GM18861 (cell line): ENCODE measurements around the gene EDN3.

ENCODE experiments used
- ATAC-seq: cut with Tn5 transposase; IDR thresholded peaks from one replicate; pipeline ENCODE4 v1.9.1; 2021; ENCODE audit not compliant: unreplicated experiment

EDN3 gene

DNA sequence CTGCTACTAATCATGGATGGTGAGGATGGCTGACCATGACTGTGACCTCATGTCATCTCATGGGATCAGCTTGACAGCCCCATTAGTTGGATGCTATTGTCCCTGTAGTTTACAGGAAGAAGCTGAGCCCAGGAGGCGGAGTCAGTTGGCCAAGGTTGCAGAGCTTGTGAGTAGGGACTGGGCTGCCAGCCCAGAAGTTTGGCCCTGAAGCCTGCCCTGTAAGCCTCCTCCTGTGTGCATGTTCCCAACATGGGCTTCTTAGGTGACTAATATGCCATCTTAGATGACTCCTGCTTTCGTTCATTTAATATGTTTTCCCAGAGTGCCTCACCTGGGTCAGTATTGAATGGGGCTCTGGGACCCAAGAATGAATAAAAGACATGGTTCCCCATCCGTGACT is 6.9 kb downstream of the EDN3 start:
- ATAC-seq = no peak

DNA sequence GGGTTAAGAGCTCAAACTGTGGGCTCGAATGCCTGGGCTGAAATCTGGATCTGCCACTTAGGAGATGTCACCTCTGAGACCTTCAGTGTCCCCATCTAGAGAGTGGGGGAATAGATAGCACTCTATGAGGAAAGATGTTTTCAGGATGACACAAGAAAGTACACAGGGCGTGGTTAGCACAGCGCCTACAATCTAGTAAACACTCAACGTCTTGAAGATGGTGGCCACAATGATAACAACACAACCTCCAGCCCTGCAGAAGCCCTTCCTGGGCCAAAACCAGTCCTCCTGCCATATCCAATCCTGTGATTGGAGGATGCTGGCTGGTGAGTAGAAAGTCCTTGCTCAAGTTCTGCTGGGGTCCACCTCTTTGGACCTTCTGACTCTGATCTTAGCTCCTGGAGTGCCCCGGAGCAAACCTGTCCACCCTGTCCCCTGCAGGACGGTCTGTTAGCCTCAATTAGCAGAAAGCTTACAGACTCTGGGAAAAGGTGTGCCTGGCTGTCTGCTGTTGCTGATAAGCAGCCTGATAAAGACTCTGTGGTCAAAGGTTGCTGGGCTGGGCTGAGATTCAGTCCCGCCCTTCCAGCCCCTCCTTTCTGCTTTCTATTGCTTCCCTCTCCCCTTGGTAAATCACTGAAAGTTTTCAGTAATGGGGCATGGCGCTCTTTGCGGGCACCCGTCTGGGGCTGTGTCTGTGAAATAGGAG is 8.2 kb downstream of the EDN3 start:
- ATAC-seq = no peak

DNA sequence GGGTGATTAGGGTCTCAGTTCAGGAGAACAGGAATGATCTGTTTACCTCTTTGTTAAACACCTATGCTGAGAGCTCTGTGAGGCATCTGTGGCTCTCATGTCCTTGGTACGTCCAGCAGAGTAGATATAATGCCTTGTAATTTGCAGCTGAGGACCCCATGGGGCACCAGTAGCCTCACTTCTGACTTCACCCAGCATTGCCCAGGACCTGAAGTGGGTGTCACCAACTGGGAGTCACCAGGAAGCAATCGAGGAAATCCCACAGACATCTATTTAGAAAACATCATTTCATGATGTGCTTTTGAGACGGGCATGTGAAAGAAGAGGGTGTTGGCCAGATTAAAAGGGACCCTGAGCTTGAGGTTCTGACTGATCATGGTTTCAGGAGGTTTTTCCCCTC is 8.8 kb downstream of the EDN3 start:
- ATAC-seq = no peak

DNA sequence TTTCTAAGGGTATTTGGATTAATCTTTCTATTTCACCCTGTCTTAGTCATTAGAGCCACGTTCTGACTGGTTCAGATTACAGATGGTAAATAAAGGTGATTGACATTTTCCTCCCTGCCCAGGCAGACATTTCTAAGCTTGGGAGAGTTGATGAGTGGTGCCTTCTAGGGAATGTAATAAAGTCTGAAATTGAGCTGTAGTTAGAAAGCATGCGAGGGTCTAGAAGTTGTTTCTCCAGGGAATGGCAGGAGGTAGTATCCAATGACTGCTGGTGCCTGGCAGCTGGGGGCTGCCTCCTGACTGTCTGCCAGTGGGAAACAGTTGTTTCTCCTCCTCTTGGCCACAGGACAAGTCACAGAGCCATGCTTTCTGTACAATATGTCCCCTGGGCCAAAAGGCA is 14.6 kb downstream of the EDN3 start:
- no peak for ATAC-seq

DNA sequence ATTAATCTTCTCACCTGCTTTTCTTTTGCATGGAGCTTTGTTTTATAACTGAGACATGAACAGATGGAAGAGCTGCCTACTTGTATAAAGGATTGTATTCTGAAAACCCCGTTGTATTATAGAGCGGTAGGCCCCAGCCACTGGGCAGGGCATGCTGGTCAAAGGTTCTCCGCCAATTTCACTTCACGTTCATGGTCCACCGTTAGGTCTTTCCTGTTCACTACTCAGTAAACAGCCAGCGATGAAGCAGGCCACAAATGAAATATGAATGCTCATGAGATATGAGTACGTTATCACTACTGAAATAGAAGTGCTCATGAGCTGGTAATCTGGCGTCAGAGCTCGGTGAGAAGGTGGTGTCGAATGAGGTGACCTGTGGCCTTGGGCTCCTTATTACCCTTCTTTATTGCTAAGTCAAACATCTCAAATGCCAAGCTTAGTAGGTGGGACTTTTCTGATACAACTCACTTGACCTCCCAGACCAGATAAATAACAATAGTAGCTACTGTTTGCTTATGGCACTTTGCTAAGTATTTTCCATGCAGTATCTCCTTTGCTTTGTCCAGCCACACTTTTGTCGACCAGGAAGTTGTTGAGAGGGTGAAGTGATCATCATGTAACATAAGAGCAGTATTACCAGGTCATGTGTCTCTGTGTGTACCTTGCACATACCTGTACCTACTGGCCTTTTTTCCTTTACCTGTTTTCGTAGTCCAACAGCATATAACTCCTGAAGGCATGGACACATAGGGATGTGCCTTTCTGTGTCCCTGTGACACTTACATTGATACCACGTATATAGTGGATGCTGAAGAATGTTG is 16.7 kb downstream of the EDN3 start:
- no peak for ATAC-seq

DNA sequence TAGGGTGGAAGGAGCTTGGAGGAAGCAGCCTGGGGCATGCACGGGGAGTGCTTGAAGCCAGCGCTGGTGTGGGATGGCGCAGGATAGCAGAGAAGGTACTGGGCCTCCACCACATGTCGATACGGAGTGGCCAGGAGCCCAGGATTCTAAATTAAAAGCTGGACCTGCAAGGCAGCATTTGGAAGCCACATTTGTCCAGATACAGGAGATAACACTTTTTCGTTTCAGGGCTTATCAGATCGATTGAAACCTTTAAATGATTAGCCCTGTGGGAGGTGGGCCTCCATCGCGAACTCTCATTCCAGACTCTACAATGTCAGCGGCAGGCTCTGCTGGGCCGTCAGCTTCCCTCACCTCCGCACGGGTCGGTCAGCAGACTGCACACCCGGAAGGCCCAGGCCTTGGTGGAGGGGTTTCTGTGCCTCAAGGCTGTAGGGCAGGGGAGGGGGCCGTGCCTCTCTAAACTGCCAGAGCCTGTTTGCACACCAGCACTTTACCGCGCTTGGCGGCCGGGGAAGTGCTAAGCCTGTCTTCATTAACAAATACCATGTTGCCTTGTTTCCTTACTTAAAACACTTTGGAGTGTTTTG is 17.9 kb downstream of the EDN3 start:
- ATAC-seq = no peak

DNA sequence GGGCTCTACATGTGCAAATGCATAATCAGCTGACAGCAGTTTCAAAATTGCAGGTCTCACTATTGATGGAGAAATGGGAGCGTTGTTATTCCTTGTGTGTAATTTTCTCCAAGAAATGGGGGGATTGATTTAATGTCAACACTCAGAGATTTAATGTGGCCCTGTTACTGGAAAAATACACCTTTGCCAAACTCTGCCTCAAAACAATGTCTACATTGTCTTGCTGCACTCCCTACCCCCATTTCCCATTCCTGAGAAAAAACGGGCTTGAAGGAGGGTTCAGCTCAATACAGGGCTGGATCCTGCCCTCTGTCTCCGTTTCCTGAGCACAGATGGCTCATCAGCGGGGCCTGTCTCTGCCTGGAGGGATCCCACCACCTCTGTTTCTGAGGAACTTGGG is 18.4 kb downstream of the EDN3 start:
- ATAC-seq = no peak

DNA sequence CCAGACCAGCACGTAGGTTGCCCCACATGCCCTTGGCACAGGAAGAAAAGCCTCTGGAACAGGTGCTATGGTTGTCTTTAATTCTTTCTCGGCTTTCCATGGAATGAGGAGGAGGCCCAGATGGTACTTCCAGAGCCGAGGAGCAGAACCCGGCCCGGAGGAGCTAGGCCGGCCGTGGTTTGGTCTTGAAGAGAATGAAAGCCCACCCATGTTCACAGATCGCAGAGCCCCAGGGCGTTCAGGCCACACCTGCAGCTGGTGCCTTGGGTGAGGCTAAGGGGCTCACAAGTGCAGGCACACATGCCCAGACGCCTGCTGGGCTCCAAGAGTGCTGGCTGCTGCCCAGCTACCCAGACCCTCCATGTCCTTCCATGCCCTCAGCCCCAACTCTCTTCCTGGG is 20.0 kb downstream of the EDN3 start:
- ATAC-seq = no peak

DNA sequence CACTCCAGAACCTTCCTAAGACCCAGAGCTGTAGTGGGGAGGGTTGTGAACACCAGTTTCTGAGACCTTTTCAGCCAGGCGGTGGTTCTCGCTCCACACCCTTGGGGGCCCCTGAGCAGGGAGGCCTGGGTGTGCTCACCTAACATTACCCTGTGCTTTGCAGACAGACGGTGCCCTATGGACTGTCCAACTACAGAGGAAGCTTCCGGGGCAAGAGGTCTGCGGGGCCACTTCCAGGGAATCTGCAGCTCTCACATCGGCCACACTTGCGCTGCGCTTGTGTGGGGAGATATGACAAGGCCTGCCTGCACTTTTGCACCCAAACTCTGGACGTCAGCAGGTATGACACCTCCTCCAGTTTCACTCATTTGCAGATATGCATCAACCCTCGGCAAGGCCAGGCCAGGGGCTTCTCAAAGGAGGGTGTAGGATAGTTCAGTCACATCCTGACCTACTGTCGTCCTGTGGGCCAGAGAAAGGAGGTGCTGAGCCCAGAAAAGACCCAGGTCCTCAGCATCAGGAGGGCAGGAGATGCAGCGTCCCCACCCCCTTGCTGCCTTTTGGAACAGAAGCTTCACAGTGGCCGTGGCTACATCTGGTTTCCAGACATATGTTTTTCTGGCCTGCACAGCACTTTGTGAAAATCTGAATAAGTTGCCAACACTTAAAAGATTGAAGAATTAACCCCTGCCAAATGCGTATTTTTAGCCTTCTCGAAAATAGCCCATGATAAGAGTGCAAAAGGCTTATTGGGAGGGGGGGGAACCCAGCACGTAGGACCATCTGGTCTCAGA is 20.6 kb downstream of the EDN3 start:
- ATAC-seq = no peak

DNA sequence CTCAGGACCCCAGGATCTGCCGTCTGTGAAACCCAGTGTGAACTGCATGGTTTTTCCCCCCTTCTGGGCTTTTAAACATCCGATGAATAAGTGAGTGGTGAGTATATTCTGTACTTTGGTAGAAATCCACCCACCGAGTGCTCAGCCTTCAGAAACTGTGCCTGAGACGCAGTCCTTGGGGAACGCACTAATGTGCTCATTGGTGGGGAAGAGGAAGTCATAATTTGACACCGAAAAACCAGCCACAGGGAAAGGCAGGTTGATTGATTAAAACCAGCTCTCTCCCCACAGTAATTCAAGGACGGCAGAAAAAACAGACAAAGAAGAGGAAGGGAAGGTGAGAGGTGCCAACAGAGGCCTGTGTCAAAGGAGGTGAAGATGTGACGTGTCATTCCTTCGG is 21.7 kb downstream of the EDN3 start:
- ATAC-seq = no peak

DNA sequence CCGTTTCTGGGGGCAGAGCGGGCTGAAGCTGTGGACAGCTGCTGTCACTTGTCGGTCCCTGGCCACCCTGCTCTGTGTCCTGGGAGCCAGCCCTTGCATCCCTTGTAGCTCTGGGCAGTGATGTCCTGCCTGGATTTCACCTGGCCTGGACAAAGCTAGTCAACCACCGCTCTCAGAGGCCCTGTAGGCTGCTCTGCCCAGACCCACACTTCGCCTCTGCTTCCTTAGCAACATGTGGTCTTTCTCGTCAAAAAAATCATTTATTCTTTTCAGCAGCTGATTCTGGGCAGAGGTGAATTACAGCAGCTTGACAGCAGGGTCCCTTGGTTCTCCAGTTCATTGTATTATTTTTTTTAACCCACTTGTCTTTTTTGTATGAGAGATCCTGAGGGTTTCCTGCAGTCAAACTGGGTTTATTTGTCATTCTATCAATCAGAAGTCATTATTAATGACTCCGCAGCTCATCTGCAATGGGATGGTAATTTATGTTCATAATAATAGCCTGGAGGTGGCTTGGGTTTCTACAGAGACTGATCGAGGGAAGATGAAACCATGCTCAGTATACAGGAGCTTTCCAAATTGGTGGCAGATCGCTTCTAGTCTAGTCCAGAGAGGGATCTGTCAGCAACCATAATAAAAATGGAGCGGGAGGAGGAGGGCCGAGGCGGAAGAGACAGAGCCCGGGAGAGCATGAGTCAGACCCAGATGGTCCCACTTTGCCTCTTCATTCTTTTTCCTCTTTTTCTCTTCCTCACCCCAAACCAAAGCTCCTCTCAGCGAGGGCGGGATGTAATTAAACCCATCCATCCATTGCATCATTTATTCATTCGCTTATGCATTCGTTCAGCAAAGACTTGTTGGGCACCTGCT is 22.4 kb downstream of the EDN3 start:
- ATAC-seq = no peak

DNA sequence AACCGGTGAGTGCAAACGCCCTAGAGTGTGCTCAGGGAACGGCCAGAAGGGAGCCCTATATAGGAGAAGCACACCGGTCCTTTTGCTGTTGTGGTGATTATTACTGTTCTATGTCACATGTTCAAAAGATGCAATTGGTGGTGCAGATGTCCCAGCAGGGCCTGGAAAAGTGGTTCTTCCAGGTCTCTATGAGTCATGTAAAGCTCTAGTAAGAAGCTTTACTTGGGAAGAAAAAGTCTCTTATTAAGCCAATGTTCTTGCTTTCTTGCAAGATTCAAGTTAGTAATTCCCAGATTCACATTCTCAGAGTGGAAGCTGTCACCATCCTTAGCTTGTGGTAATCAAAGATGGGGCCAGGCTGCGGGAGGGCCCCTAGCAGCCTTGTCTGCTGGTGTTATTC is 23.3 kb downstream of the EDN3 start:
- ATAC-seq = no peak

DNA sequence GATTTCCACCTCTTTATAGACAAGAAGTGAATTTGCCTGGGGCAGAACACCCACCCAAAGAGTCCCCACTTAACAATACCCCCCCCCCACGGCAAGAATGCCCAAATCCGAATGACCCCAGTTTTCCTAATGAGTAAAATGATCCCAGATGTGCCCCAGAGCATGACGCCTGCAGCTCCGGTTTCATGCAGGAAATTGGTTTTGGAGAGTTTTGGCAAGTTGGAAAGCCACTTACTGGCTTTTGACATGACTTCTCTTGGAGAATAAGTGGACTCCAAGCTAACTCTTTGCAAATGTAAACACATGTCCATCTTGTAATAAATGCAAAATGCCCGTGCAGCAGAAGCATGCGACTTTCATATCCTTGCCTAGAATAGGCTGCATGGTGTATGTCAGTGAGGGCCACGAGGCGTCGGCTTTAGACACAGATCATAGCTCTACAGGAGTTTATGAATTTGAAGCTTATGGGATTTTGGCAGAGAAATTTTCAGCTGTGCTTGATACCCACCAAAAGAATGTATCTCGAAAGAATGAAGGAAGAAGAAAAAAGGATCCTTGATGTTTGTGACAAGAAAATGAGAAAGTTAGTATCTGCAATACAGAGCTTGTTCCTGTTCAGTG is 24.2 kb downstream of the EDN3 start:
- ATAC-seq = no peak

DNA sequence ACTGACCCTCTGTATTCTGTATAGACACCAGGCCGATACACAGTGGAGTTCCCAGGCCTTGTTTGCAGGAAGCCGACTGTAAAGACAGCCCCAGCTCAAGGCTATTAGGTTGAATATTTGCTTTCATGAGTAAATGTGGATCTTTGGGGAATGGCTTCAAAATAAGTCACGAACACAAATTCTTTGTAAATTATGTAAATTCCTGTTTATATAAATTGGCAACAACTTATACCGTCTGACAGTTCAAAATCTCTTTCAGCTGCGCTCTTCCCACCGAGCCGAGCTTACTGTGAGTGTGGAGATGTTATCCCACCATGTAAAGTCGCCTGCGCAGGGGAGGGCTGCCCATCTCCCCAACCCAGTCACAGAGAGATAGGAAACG is 24.7 kb downstream of the EDN3 start:
- ATAC-seq = no peak

DNA sequence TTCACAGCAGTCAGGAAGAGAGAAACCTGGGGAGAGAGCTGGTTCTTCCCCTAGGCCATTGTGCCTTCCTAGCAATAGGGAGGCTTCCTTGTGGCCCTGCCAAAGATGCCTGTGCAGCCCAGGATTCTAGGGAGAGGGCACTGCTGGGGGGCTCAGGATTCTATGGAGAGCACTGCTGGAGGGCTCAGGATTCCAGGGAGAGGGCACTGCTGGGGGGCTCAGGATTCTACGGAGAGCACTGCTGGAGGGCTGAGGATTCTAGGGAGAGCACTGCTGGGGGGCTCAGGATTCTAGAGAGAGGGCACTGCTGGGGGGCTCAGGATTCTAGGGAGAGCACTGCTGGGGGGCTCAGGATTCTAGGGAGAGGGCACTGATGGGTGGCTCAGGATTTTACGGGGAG is 25.8 kb downstream of the EDN3 start:
- ATAC-seq = no peak

DNA sequence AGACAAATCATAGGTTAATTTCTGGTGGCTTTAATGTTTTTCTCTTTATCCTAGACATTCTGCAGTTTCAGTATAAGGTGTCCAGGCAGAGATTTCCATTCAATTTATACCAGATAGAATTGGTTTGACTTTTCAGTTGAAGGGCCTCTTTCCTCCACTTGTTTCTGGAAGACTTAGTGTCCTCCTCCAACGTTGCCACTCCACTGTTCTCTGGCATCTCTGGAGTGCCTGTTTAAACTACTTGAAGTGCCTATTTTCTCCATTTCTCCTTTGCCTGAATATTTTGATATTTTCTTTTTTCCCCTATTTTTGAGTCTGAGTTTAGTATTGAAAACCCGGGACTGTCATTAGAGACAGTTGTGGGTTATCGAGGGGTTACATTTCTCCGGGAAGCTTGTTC is 27.7 kb downstream of the EDN3 start:
- ATAC-seq = no peak

DNA sequence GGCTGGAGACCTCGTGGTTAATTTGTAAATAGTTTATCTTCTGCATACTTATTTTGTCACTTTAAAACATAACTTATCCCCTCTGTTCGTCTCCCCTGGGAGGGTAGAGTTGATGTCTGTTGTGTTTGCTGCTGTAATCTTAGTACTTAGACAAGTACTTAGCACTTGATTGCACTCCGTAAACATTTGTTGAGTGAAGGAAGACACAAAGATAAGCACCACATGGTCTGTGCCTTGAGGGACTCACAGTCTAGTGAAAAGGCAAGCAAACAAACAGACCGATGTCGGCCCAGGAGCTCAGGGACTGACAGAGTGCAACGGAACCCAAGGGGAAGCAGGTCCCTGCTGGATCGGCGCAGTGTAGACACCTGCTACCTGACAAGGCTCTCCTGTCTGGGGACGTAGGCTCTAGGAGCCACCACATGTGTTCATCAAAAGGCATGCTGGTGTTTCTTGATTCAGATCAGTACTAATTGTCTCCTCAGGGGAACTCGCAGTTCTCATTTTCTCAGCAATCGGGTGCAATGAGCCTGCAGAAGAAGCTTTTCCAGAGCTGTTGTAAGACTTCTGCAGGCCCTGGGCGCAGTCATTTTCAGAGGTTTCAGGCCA is 31.4 kb downstream of the EDN3 start:
- ATAC-seq = no peak

DNA sequence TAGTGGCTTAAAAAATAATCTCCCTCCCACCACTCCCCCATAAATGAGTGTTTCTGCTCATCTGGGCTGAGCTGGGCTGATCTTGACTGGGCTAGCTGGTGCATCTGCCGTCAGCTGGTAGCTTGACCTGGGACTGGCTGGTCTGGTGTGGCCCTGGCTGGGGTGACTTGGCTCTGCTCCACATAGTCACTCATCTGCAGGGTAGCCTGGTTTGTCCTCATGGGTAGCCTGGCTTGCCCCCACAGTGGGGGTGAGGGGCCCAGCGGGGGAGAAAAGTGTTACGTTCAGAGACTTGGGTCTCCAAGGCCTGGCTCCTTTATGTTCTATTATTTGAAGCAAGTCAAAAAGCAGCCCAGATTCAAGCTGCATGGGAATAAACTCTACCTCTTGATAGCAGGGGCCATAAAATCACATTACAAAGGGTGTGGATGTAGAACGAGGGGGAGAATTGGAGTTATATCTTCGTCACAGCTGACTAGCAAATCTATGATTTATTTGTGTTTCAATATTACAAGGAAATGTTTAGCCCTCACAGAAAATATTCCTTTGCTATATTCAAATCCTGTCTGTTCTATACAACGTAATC is 32.9 kb downstream of the EDN3 start:
- no peak for ATAC-seq

DNA sequence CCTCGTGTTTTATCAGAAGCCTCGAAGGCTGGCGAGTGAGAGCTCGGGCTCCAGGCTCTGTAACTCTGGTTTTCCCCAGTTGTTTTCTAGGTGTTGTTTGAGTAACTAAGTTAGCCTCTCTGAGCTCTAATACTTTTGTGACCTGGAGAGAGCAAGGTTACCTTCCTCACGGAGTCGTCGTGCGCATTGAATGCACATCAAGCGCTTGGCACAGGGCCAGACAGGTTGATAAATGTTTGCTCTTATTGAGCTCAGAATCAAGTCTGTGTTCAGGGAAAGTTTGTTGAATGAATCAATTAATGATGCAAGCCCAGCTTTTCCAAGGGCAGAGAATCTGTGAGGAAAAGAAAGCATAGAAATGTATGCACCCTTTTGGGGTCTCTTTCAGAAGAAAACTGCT is 33.5 kb downstream of the EDN3 start:
- no peak for ATAC-seq
